Left forelimb (tissue), 1 donor: ENCODE data around the gene ZNF454.

Experiments
- DNase-seq: peaks from one replicate; pipeline ENCODE4 v3.0.0-alpha.2; 2018; ENCODE audit warnings: low spot score

Gene ZNF454

GRCh38 chr5:178940569-178941360 lies at the start of gene ZNF454:
Gene ZNF454 (plus strand): TSS chr5:178941198. CDS start chr5:178942792, 1,594 bp downstream.
- DNase-seq = peak; percentile 94

GRCh38 chr5:178895615-178896571 lies 45.1 kb upstream of the ZNF454 start, which contains the start of gene ZFP2:
Gene ZFP2 (plus strand): TSS chr5:178895913. CDS start chr5:178931314, 35,401 bp downstream.
- DNase-seq = peak; percentile 81

GRCh38 chr5:178899289-178899688 lies 41.7 kb upstream of the ZNF454 start:
- no peak for DNase-seq

GRCh38 chr5:178902849-178903248 lies 38.1 kb upstream of the ZNF454 start:
- DNase-seq = no peak

- no peak for DNase-seq
Measured at GRCh38 chr5:178931846-178932760, 8.9 kb upstream of the ZNF454 start.

GRCh38 chr5:178941361-178941760 lies 363 bp downstream of the ZNF454 start:
- DNase-seq = peak; percentile 67

- DNase-seq = no peak
Measured at GRCh38 chr5:178965465-178966055, 24.6 kb downstream of the ZNF454 start.

- no peak for DNase-seq
Measured at GRCh38 chr5:178981381-178981780, 40.4 kb downstream of the ZNF454 start.

- no peak for DNase-seq
Measured at GRCh38 chr5:178982941-178983340, 41.9 kb downstream of the ZNF454 start.

GRCh38 chr5:178983728-178984127 lies 42.7 kb downstream of the ZNF454 start:
- DNase-seq = no peak

- no peak for DNase-seq
Measured at GRCh38 chr5:178984145-178985072, 43.4 kb downstream of the ZNF454 start.

GRCh38 chr5:178986326-178986960 lies 45.4 kb downstream of the ZNF454 start:
- DNase-seq = no peak

GRCh38 chr5:178988436-178989220 lies 47.6 kb downstream of the ZNF454 start:
- DNase-seq = no peak

GRCh38 chr5:178989311-178989710 lies 48.3 kb downstream of the ZNF454 start:
- DNase-seq = no peak

GRCh38 chr5:178990491-178990890 lies 49.5 kb downstream of the ZNF454 start:
- no peak for DNase-seq

GRCh38 chr5:178991190-178992145 lies 50.5 kb downstream of the ZNF454 start:
- DNase-seq = no peak

GRCh38 chr5:178992291-178992895 lies 51.4 kb downstream of the ZNF454 start:
- DNase-seq = no peak
